Inflammatory macrophage treated with lipopolysaccharide for 1 hour (primary cell): ENCODE measurements around the gene CBX7.
"Not testable (repeated sequence)": the region's sequence is repeated elsewhere in the genome, so short reads cannot be mapped to it uniquely, and the experiment has no call there.

Source experiments
- DNase-seq, 2 donors: peaks; one replicate each; pipeline ENCODE4 v3.0.0-alpha.2; 2020 to 2022

The CBX7 gene

GRCh38 chr22:39173787-39174497, 21.5 kb upstream of the CBX7 start:
- no peak for DNase-seq

GRCh38 chr22:39173050-39173706, 20.7 kb upstream of the CBX7 start:
- no peak for DNase-seq

- not testable (repeated sequence) for DNase-seq
Observed at GRCh38 chr22:39172265-39173049, 20.0 kb upstream of the CBX7 start.

- no peak for DNase-seq
Observed at GRCh38 chr22:39171623-39172264, 19.3 kb upstream of the CBX7 start.

GRCh38 chr22:39170825-39171622, 18.5 kb upstream of the CBX7 start:
- peak; percentile 54 to 95 for DNase-seq

GRCh38 chr22:39169797-39170466, 17.5 kb upstream of the CBX7 start:
- DNase-seq: no peak

GRCh38 chr22:39166547-39166946, 14.1 kb upstream of the CBX7 start:
- no peak for DNase-seq

- not testable (repeated sequence) for DNase-seq
Observed at GRCh38 chr22:39156093-39156492, 3.6 kb upstream of the CBX7 start.

GRCh38 chr22:39155421-39155820, 2.9 kb upstream of the CBX7 start:
- no peak for DNase-seq

GRCh38 chr22:39153220-39153717, 789 bp upstream of the CBX7 start:
- DNase-seq: no peak

GRCh38 chr22:39152024-39152510, 413 bp downstream of the CBX7 start:
- DNase-seq: no peak

- DNase-seq: no peak
Observed at GRCh38 chr22:39151329-39151975, 1.0 kb downstream of the CBX7 start.

- no peak for DNase-seq
Observed at GRCh38 chr22:39150848-39151215, 1.6 kb downstream of the CBX7 start.

- DNase-seq: no peak
Observed at GRCh38 chr22:39149915-39150847, 2.3 kb downstream of the CBX7 start.

- peak in 1 of 2 donors; percentile 27 for DNase-seq
Observed at GRCh38 chr22:39148727-39149535, 3.5 kb downstream of the CBX7 start.

- DNase-seq: no peak
Observed at GRCh38 chr22:39148026-39148726, 4.3 kb downstream of the CBX7 start.

- DNase-seq: no peak
Observed at GRCh38 chr22:39147335-39148025, 5.0 kb downstream of the CBX7 start.
